HT1080 (cell line): Measurements from ENCODE around the gene CBLB. TPM values are rescaled to one million over a fixed set of nuclear protein-coding genes. Genes with fewer than 3 reads are reported as not detected.
A peak's percentile ranks its signal among the peaks of the same experiment; 100 is the strongest.

Experiments used
- DNase-seq: peaks from one replicate; pipeline ENCODE4 v3.0.0-alpha.2; 2015; ENCODE audit warnings: low read depth
- polyA plus RNA-seq, 2 experiments: library from polyadenylated mRNA; depleted of rRNA; stranded (reverse); fragments of >200 nt; gene quantifications; 2 replicates each; pipeline ENCODE4 v1.2.3, GENCODE V29; 2015
- total RNA-seq: library from RNA; depleted of rRNA; stranded (reverse); fragments of >200 nt; shearing (Covaris generic); gene quantifications from 2 replicates; pipeline ENCODE4 v1.2.3, GENCODE V29; 2014; rRNA removed

The CBLB gene
- total RNA-seq = 2.9 and 5.1 TPM in 2 replicates
- 6.2 and 9.5 TPM in 2 replicates for polyA plus RNA-seq (2015; cell fraction: cytosol; rRNA removed)
- polyA plus RNA-seq (2015; cell fraction: nucleus; rRNA removed) = 17.8 and 27.0 TPM in 2 replicates

DNA sequence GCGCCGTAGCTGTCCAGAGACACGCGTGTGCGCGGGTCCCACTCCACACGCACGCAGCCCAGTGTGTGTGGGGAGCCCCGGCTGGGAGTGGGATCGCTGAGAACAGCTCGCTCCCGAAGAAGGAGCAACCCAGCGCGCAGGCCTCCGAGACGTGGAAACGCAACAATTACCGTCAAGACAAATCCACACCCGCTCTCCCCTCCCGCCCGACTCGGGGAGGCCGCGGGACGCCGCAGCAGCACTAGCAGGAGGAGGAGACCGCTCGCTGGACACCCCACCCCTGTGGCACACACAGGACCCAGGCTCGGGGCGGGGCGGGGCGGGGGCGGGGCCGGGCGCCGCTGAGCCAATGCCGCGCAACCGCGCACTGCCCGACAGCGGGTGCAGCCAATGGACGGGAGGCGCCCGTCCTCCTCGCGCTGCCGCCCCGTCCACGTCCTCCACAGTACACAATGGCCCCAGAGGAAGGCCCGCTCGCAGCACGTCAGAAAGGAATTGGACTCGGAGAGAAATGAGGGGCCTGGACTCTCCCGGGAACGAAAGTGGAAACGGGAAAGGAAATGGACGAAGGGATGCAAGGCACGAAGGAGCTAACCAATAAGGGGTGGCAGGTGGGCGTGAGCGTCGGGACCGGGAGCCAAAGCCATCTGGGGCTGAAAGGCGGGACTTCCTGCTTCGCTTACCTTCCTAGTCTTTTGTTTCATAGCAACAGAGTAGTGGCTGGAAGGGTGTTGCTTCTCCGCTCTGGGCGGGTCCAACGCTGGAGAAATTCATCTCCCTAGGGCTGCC, at the start of gene CBLB:
CBLB (minus strand) TSS at position 271 of the 789 bp plus-strand sequence. CDS start 1,435 bp downstream, outside the sequence.
- DNase-seq = peak; percentile 99

- no peak for DNase-seq
Measured at GRCh38 chr3:105916767-105917166, 48.0 kb upstream of the CBLB start.

GRCh38 chr3:105915524-105915923, 46.7 kb upstream of the CBLB start:
- DNase-seq = peak; percentile 79

- no peak for DNase-seq
Measured at GRCh38 chr3:105913616-105914015, 44.8 kb upstream of the CBLB start.

GRCh38 chr3:105912891-105913290, 44.1 kb upstream of the CBLB start:
- DNase-seq = no peak

DNA sequence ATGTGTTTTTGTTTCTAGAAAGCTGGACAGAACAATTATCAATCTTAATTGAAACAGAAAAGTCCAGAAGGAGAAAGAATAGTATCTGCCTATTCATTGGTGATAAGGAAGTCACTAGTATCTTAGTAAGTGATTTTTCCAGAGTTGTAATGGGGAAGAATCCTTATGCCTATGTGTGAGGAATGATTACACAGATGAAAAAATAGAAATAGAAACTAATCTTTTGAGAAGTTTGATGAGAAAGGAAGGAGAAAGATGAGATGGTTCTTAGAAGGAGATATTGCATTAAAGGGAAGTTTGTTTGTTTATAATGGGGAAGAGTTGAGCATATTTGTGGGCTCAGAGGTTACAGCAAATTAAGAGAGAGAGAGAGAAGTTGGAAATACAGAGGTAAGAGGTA, 42.7 kb upstream of the CBLB start:
- DNase-seq = no peak

GRCh38 chr3:105907777-105908176, 39.0 kb upstream of the CBLB start:
- no peak for DNase-seq

DNA sequence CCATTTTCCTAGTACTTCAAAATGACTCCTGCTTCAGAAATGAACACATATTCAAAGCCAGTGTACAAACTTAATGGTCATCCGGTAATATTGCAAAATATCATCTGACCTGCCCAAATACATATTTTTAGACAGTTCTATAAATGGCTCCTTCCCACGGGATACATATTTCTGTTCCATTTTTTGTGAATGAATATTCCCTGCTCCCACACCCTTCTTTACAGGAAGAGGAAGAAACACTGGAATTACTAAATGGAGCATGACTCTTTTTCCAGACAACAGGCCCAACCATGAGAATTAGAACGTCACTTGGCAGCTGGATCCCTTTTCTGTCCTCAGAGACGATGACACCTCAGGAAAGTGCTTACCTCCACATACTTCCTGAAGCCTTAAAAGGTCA, 38.0 kb upstream of the CBLB start:
- no peak for DNase-seq

DNA sequence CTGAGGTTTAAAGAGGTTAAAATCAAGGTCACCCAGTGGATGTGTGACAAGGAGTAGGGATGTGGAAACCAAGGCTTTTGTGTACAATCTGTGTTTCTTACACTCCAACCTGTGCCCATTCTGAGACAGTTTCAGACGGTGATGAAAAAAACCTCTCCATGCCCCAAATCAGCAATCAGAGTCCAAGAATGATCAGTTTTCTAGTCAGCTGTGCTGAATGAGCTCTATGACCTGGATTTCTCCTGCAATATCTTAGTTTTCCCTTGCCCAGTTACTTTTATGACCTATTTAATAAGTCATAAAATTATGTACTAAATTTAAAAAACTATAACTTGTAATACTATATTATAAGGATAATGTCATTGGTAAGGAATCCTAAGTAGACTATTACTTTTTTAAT, 37.5 kb upstream of the CBLB start:
- no peak for DNase-seq

- DNase-seq = no peak
Measured at GRCh38 chr3:105905328-105905727, 36.5 kb upstream of the CBLB start.

DNA sequence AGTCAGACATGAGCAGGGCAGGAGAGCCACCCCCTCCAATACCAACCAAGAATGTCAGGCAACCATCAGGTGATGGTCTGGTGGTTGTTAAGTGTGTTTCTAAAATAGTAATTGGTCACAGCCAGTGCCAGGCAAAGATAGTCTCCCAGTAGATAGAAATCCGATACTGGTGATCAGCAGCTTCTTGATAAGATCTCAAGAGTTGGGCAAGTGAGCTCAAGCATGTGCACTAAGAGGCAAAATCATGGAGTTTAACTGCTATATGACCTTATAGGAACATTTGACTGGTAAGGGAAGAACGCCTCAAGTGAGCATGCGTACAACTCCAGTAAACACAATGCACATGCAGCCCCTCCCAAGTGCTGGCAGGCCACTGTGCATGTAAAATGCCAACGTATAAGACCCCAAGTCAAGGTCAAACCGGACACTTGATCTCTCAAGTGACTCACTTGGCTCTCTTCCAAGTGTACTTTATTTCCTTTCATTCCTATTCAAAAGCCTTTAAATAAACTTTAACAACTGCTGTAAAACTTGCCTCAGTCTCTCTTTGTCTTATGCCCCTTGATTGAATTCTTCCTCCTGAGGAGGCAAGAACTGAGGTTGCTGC, 36.0 kb upstream of the CBLB start:
- DNase-seq = peak; percentile 28

DNA sequence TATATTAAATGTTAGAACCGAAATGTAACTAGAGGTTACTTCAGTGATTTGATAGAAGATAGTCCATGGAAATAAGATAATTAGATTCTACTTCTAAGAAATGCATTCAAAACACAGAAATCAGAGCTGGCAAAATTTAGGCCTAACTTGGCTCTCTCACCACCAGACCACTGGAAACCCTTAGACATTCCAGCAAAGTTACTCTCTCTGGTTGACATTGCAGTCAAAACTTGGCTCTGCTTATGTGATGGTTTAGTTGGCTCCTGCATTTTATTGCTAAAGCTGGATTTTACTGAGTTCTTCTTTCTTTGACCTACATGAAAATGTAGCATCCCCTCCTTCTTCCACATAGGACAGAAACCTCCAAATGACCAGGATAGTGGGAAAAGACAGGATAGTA, 35.4 kb upstream of the CBLB start:
- no peak for DNase-seq

DNA sequence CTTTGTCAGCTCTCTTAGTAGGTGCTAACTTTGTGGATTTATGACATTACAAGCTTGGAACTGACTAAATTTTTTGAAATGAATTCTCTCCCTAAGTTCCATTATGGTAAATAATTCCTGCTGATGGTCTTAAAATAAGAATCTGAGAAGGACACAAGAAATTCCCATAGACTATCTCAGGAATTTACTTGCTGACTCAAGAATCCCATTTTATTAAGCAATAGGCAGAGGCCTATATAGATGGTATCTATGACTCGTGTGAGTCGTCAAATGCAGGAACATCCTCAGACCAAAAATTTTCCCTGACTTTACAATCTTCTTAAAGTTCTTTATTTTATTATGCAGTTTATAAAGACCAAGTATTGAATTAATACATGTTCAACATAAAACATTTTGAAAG, 30.7 kb upstream of the CBLB start:
- peak; percentile 66 for DNase-seq

DNA sequence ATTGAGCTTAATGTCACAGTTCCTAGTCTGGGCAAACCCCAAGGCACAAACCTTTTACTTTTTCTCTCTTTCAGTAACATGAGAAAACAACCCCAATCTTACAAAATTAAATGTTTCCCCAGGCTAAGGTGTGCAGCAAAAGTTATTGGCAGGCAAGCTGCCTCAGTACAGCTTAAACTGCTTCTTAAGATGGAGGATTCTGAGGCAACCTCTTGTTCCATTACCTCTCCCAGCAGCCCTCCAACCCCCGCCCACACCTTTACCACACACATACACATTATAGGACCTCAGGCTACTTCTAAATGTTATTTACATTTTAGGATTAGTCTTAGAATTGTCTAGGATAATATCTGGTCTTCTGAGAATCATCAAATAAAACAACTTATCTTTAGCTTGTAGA, 22.3 kb upstream of the CBLB start:
- no peak for DNase-seq

DNA sequence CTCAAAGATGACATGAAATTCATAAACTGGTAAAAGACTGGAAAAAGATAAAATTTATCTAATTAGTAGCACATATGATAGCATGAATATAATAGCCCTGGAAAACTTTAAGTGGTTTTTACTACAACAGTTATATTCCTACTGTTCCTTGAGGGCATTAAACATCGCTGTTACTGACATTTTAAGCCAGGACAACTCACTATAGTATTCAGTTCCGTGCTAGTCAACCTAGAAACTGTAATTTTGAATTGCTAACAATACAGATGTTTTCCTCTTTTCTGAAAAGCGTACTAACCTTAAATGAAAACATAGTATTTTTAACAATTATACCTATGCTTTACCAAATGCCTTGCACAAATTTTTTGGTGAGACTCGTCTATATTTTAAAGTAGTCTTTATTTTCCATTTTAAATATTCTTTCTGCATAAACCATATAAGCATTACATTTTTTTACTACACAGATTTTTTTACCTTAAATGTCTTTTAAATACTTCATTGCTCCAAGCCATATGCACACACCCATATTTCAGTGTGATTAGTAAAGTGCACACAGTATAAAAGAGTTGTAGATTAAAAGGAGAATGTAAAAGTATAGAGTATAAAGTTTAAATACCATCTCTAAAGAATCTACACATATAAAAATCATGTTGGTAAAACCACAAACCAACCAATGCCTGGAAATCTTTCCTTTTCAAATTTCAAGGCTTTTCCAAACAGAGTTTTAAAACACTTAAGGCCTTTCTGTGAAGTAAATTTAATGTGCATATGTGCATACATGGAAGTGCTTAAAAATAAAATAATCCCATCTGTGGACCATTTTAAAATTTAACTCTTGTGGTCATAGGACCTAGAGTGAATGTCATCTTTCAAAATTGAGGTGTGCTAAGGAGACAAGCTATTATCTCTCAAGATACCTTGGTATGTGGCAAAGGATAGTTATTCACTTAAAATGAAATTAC, 20.1 kb upstream of the CBLB start:
- DNase-seq = no peak

GRCh38 chr3:105885256-105885655, 16.4 kb upstream of the CBLB start:
- no peak for DNase-seq

DNA sequence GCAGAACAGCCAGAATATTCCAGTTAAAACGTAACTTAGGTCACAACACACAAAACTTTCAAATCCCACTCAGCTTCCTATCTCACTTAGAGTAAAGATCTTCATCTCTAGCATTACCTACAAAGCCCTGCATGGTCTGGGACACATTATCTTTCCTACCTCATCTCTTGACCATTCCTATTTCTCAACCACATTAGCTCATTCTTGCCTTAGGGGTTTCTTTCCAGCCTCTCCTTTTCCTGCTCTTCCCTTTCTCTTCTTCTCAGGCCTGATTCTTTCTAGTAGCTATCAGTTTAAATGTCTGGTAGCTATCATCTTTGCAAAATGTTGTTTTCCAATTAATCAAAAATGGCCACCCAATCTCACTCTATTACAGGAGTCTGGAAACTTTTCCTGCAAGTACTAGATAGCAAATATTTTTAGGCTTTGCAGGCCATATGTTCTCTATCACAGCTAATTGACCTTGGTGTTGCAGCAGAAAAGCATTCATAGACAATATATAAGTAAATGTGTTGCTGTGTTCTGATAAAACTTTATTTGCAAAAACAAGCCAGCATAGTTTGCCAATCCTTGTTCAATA, 15.1 kb upstream of the CBLB start:
- DNase-seq = no peak

- no peak for DNase-seq
Measured at GRCh38 chr3:105880681-105881290, 12.0 kb upstream of the CBLB start.

DNA sequence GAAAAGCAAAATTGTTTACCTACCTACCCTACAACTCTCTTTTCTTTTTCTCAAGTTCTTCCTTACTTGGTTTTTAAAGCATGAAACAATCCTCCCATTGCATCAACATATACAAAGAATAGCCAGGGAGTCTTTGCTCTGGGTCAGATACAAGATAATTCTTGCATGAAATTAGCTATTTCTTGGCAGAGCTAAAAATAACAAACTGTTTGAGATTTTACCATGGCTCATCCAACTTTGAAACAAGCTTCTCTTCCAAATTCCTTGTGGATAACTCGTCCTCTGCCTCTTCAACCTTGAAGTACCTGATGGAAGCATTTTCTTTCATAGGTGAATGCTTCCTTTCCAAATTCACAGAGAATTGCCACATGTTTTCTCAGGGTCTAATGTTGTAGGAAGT, 9.2 kb upstream of the CBLB start:
- DNase-seq = no peak

GRCh38 chr3:105877336-105877910, 8.6 kb upstream of the CBLB start:
- DNase-seq = no peak
